GM03348 (cell line): Measurements from ENCODE around the gene BMP4.

ENCODE experiments used
- DNase-seq: peaks from one replicate; pipeline ENCODE4 v3.0.0; 2012; ENCODE audit warnings: low spot score

BMP4 gene

GRCh38 chr14:53946404-53947093 lies 10.1 kb downstream of the BMP4 start:
- no peak for DNase-seq

GRCh38 chr14:53946071-53946403 lies 10.6 kb downstream of the BMP4 start:
- DNase-seq, result no peak

GRCh38 chr14:53943751-53944083 lies 12.9 kb downstream of the BMP4 start:
- no peak for DNase-seq

DNA sequence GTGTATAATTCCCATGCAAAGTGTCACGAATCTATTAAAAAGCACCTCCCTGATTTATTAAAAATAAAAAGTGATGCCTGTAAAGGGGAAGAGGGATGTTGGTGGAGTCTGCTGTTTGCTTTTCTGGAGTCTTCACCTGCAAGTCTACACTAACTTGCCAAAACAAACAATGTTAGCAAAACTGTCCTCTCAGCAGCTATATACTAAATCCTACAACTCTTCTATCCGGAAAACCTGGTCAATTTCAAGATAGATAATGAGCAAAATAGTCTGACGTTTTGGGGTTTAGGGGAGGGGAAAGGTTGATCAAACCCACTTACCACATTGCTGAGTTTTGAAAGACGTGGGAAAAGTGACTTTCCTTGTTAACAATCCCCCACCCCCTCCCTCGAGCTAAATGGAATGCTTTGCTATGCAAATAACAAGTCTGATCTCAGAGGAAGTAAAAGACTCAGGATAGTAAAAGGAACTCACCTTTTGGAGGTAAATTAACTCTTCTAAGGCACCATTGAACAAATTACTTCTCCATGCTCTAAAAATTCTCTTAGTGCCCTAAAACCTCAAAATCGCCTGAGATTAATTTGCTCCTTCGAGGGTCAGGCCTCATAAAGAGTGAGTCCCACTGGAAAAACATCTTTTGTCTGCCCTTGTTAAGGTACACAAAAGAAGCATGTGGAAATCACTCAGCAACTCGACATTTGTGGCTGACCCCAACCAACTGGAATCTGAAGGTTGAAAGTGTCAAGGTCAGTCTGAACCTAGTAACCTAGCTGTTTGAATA lies 13.5 kb downstream of the BMP4 start:
- no peak for DNase-seq

DNA sequence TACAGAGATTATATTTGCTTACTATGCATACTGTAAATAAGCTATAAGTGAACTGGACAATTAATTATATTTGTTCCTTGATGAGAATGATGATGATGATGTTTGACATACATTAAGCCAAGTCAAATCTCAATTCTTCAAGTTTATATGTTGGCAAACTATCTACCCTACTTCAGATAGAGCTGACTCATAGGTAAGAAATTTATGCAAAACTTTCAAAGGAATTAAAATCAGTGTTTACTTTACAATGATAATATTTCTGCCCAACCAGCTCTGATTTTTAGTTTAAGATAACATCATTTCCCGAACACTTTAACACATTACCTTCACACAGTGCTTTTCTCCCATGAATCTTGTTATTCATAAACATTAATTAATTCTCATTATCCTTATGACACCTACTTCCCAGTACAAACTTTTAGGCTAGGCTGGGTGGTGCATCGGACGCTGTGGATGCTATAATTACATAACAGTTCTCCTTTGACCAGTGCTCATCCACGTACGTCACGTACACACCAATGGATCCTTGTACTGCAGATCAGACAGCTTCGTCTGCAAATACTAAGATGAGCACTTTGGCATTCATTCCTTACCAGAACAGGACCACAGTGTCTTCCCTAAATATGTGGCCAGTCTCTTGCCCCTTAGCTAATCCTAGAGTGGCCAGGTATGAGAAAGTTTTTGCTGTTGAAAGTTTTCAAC lies 18.3 kb downstream of the BMP4 start:
- no peak for DNase-seq

DNA sequence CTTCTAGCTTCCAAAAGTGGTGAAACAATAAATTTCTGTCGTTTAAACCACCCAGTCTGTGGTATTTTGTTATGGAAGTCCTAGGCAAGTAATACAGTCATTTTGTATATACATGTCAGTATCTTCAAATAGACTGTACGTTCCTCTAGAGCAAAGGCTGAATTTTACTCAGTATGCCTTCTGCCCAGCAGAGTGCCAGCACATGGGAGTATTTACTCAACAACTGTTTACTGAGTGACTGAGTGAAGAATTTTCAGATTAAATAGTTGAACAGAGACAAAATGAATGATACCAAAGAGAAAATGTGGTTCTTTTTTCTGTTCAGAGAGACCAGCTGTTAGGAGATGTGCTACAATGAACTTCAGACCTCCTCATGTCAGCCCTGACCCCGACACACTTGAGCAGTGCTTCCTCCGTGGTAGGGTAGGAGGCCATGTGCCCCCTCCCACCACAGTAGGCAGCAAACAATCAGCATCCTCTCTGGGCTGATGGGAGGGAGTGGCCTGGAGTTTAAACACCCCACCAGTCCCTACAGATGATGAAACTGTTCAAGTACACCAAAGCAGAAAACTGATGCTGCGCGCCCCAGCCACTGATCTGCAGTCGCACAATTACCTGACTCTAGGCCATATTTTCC lies 21.7 kb downstream of the BMP4 start:
- DNase-seq, result no peak

DNA sequence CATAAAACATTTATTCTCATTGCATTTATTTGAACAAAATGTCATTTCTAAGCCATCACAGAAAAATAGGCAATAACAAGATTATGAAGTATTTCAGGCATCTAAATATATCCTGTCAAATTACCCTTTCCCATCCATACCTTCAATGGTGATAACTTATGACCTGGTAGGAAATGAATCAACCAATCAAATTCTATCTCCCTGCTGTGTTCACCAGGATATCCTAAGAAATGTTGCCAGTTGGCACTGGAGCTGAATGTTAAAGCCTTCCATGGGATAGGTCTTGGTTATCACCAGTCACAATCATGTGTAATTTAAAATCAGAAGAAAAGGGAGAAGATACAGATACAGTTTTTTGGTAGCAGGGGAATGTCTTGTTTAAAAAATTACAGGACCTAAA lies 23.7 kb downstream of the BMP4 start:
- DNase-seq, result no peak

GRCh38 chr14:53929871-53930715 lies 26.5 kb downstream of the BMP4 start:
- DNase-seq, result no peak

DNA sequence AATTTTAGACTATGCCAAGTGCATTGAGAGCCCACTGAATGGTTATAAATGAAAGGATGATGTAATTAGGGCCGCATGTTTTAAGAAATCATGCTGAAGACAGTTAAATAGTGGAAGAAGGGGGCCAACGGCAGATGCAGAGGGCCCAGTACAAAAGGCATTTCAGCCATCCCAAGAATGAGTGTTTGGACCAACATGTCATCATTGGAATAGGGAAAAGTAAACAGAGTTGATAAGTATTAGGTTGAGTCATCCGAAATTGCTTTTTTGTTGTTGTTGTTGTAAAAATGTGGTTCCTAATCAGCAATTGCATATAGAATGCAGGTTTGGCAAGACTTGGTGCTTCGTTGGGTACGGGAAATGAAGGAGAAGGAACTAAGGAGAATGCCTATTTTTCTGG lies 29.5 kb downstream of the BMP4 start:
- no peak for DNase-seq

DNA sequence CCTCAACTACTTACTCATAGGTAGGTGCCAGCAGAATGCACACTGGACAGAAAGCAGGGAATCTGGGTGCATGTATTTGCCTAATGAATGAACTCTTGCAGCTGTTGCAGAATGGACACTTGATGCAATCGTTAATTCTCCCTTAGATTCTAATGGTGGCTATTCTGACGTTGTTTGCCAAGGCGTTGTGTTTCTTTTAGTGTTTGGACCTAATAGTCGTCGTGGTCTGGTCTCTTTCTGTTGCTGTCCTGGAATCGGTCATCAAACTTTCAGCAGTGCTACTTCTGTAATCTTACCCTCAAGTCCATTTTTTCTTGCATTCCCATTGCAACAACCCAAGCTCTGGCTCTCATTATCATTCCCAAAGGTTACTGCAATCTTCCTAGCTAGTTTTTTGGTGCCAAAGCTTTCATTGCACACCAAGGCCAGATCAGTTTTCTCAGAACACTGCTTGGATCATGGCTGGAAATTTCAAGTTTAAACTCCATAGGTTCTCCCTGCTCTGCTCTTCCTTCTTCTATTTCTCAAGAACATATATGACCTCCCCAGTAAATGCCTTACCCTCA lies 31.3 kb downstream of the BMP4 start:
- no peak for DNase-seq

GRCh38 chr14:53924753-53925152 lies 31.9 kb downstream of the BMP4 start:
- DNase-seq, result peak; percentile 8

DNA sequence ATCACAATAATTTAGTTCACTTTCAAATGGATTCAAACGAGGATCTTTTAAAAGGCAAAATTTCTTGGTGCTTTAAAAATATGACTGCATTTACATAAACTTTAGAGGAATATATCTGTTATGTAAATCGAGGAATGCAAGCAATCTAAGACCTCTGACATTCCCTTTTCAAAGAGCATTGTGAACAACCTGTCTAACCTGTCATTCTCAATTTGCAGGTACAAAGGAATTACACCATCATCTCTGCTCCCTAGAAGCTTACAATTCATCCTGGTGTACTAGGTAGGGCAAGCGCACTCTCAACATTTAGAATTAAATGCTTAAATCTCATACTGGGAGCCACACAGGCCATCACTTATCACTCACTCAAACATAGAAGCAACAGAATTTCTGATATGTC lies 35.6 kb downstream of the BMP4 start:
- no peak for DNase-seq

DNA sequence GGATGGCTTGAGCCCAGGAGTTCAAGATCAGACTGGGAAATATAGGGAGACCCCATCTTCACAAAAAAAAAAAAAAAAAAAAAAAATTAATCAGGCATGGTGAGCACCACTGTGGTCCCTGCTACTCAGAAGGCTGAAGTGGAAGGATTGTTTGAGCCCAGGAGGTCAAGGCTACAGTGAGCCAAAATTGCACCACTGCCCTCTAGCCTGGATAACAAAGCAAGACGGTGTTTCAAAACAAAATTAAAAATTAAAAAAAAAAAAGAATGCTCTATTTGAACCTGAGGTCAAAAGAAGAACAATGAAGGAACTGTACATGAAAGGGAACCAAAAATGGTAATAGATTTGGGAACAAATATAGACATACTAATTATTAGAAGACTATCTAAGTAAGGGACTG lies 40.4 kb downstream of the BMP4 start:
- DNase-seq, result no peak

GRCh38 chr14:53915364-53916014 lies 41.1 kb downstream of the BMP4 start:
- DNase-seq, result no peak

- DNase-seq, result no peak
These were observed 44.6 kb downstream of the BMP4 start for GRCh38 chr14:53912021-53912420.

GRCh38 chr14:53908416-53908815 lies 48.2 kb downstream of the BMP4 start:
- DNase-seq, result no peak

- DNase-seq, result no peak
These were observed 54.3 kb downstream of the BMP4 start for GRCh38 chr14:53902307-53902706.

DNA sequence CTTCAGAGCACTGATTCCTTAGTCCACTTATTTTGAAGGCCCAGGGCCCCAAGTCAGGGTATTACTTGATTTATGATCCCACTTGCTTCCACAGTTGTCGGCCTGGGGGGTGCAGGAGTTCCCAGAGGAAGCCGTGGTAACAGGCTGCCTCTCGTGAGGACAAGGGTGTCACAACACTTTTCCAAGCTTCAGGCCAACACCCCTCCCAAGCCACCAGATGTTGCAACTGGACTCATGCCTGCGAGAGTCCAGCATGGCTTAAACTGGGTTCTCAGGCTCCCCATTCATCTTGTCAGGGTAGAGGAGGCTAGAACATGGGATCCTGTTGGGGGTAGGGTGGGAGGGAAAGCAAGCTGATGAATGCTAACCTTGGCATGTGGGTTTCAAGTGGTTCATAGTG lies 56.1 kb downstream of the BMP4 start:
- peak; percentile 20 for DNase-seq
